Left colon (tissue), 2 donors: ENCODE results near the gene CTNNB1. TPM values are rescaled to one million over a fixed set of nuclear protein-coding genes. Genes with fewer than 3 reads are reported as not detected.

Source experiments
- ATAC-seq: fragments of 200-7000 bp; cut with Tn5 transposase; one replicate; pipeline ENCODE4 v1.9.1; 2020; ENCODE audit warnings: mild to moderate bottlenecking, moderate library complexity
- DNase-seq, 2 donors: peaks; one replicate each; pipeline ENCODE4 v3.0.0-alpha.2; 2020
- intact Hi-C, 2 donors: fragments of 100-400 bp; cut with DNase I in 1 of 2; cut with micrococcal nuclease in 1 of 2; formaldehyde crosslinking; loops; one replicate each; pipeline versions ENCODE4 v1.11.2 to v1.14.0; 2022; cut with DNase I, micrococcal nuclease
- long read RNA-seq: library from polyadenylated mRNA; unstranded; transcript quantifications from one replicate; pipeline ENCODE4 v2.0.0, GENCODE V29; 2021
- total RNA-seq, 2 donors: library from RNA; stranded (reverse); fragmentation: NEBNext Ultra II Directional; extraction: Animal tissue kit (Norgen Biotek cat#: 25700); gene quantifications; one replicate each; pipeline ENCODE4 v1.2.1, GENCODE V29; 2021
- donor health status: DM: no; HTN: no; CAD: no.
- donor health status: DM: yes; HTN: yes; CAD: no.

Gene CTNNB1
- total RNA-seq = 100 to 1,000 TPM; 320 to 430 TPM
- long read RNA-seq, full-length matches to known transcripts = 41 of 65 reads
- long read RNA-seq, partial matches to known transcripts = 20 of 65 reads
- long read RNA-seq, other reads (novel, unspliced or antisense) = 4 of 65 reads

GRCh38 chr3:41198950-41199865 is at the start of gene CTNNB1:
Gene CTNNB1, plus strand, starts transcription at chr3:41199505. Its CDS starts 24,564 bp downstream, at chr3:41224069.
- ATAC-seq (peak; percentile 86), DNase-seq (peak; percentile 91 to 95)
- intact Hi-C loops = no loop called here

GRCh38 chr3:41155834-41156233 is 43.5 kb upstream of the CTNNB1 start:
- DNase-seq = no peak
- intact Hi-C loops = no loop called here
- no peak for ATAC-seq

- intact Hi-C loops = no loop called here
- DNase-seq (peak; percentile 43 to 67), ATAC-seq (peak; percentile 82)
Measured at GRCh38 chr3:41158947-41159346, 40.4 kb upstream of the CTNNB1 start.

DNA sequence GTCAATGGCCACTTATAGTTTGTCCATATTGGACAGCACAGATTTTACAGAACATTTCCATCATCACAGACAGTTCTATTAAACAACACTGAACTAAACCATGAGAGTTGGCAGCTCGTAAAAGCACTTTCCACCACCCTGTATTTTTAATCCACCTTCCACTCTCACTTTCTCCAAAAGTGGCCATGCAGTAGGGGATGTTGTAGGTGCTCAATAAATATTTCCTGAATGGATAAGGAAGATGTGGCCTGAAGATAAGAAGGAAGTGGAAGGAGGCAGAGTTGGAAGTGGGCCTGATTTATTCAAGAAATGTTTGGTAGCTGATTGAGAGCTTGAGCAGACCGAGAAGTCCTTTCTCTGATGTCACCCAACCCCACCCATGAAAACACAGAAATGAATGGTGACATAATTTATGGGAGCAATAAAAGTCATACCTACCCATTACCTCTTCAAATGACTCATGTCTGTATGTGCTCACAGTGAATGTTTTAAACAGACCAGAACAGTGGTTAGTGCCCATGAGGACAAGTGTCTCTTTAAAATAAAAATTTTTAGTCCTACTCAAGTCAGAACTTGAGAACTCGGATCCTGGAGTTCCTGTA is 39.6 kb upstream of the CTNNB1 start:
- DNase-seq (peak; percentile 22 to 48), ATAC-seq (peak; percentile 87)
- intact Hi-C loops = no loop called here

DNA sequence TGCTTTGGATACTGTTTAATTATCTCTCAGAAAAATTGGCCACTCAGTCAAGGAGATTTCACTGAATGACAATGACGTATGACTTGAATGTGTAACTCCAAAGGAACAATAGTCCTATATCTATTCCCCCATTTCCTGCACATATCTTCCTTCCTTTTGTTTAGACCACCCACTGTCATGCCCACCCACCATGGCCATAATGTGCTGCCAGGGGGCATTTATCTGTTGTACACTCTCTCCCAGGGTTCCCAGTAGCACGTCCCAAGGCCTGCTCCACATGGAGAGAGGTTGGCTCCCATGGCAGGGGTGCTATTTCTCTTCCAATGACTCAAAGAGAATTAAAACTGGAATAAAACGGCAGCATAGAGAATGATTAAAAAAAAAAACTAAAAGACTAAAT is 36.8 kb upstream of the CTNNB1 start:
- intact Hi-C loops = no loop called here
- DNase-seq (no peak), ATAC-seq (no peak)

DNA sequence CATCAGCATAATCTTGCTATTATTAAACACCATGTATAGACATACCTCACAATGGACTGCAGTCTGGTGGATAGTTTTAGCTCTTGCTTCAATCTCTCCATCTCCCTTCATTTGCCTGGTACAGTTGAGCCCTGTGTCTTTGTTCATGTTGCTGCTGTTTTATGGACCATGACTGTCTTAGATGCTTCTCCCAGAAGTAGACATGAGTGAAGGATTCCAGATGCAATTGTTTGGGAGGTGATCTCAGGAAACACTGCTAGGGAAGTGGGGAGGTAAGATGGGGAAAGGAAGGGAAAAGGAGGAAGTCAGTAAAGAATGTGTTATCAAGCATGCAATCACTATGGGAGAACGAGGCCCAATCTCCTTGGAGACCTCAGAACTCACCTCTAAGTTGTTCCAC is 36.3 kb upstream of the CTNNB1 start:
- DNase-seq = no peak
- intact Hi-C loops = no loop called here
- ATAC-seq = no peak

DNA sequence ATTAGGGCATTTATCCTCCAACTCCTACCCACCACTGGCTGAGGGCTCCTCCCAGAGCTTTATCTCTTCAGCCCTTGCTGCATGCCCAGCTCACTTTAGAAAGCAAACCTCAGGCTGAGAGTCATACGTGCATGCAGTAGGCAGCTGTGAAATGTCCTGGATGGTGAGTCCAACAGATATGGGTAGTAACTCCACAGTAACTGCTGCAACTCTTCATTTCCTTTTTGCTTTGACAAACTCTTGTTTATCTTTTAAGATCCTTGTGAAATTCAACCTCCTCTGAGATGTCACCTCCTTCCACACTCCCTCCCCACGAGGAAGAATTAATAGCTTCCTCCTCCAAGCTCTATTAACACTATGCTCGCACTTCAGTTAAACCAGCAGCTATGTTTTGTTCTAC is 35.9 kb upstream of the CTNNB1 start:
- intact Hi-C loops = no loop called here
- no peak for DNase-seq
- ATAC-seq = no peak

DNA sequence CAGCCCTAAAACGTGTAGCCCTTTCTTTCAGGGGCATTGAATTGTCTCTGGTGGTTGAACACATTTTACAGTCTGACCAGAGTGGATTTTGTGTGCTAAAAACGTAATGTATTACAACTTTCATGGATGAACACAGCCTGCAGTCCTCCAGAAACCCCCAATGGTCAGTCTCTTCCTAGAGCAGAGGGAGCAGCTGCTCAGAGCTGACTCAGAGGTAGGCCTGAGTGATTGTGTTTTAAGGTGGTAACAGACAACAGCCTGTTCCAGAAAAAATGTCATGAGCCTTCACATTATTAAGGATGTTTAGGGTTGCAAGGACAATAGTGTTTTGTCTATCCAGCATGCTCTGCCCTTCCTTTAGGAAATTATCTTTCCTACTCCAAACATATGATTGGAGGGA is 34.5 kb upstream of the CTNNB1 start:
- ATAC-seq (no peak), DNase-seq (no peak)
- intact Hi-C loops = no loop called here

DNA sequence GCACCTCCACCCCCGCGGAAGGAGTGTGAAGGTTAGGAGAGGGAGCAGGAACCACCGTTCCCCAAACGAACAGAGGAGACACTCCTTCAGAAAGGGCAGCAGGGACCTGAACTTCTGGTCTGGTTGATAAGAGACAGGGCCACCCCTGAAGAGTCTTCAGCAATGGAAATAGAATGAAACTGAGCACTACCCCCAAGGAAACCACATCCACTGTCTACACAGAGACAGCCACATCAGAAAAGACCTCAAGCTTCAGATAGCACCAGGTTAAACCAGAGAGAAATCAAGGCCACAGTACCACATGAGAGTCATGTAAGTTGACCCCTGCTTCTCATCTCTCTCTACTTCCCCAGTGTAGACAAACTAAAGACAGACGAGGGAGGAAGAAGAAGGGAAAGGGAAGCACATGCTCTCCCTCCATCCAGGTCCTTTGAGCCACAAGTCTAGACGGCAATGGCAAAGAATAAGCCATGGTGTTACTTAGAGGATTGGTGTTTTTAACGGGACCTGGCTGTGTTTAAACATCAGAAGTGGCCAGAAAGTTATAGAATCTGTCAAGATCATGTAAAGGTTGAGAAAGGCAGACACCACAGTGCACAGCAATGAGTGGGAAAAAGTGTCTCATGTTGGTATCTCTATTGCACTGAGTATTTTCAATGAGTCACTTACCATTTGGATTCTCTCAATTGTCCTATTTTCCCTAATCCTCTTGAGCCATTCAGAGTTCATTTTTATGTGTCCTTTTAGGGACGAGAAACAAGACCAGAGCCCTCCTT is 31.4 kb upstream of the CTNNB1 start:
- intact Hi-C loops = no loop called here
- no peak for ATAC-seq
- no peak for DNase-seq

DNA sequence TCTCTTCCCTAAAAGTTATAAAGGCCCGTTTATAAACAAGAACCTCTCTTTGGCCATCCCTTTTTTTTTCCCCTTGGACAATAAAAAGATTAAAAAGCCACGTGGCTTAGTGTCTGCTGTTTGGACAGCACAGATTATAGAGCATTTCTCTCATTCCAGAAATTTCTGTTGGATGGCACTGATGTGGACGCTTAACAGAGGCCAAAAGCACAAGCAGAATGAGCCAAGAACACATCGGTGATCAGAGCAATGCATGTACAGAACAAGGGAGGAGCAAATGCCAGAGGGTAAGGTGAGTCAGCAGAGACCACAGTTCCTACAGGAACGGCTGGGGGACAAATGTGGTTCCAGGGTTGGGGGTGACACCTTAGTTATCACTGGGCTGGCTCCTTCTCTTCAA is 30.3 kb upstream of the CTNNB1 start:
- DNase-seq (no peak), ATAC-seq (no peak)
- intact Hi-C loops = no loop called here

DNA sequence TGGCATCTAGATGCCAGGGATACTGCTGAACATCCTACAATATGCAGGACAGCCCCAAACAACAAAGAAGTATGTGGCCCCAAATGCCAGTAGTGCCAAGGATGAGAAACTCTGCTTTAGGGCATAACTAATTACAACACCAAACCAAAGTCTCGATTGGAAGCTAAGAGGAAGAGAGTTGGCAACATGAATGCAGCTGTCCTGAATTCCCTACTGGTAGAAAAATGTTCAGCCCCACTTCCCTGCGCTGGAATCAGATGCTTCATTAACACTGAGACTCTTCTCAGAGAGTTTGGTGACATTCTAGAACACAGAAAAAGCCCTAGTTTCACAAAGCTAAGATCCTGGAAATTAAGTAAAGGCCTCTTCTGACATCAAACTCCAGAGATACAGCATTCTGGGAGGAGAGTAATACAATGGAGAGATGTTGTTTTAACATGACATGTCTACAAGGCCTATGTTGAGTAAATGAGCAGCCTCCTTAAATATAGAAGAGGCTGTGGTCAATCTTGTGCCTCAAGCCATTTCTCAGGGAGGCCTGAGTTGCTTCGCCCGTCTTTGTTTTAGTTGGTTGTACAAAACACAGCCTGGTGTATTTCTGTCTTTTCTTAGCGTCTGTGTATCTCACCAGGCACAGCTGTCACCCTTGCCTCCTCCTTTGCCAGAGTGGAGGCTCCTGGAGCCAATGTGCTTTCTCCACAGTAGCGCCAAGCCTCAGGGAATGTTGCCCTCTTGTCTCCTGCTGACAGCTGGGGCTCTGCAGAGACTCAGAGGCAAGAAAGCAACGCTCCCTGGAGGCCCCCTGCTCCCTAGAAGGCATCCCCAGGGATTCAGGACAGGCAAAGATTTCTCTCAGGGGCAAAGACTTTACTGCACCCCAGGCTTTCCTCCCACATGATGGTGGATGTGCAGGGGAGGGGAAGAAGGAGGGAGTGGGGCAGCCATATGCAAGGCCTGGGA is 25.1 kb upstream of the CTNNB1 start:
- intact Hi-C loops = no loop called here
- DNase-seq (peak in 1 of 2 donors; percentile 45), ATAC-seq (no peak)

DNA sequence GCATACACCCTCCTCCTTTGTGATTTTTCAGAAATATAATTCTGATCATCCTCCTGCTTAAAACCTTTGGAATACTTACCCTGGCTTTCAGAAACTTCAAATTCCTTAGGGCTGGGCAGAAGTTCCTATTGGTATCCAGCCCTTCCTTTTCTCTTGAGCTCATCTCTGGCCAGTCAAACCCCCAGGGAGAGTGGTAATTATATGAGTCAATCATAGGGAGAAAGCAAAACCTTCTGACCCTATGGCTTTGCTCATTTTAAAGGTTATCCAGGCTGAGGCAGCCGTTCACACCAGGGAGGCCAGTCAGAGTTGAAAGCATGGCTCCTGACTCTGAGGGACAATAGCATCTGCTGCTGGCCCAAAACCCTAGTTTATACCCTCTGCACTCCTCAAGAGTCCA is 23.9 kb upstream of the CTNNB1 start:
- intact Hi-C loops = no loop called here
- no peak for DNase-seq
- ATAC-seq = no peak

DNA sequence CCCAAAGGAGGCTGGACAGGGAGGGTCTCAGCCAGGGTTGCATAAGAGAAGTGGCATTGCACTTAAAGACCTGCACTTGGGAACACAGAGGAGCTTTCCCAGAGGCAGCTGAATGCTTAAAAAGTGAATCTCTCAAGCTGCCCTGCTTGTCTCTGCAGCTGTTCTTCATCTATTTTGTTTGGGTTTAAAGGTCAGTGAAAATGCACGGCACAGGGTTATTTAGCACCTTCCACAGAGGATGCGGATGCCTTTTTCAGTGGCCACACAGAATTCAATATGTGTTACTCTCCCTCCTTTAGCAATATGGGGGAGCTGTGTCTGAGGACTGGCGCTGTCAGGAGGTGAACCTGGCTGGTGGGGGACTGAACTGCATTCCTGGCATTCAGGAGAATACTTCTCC is 22.7 kb upstream of the CTNNB1 start:
- no peak for DNase-seq
- intact Hi-C loops = no loop called here
- peak; percentile 62 for ATAC-seq

DNA sequence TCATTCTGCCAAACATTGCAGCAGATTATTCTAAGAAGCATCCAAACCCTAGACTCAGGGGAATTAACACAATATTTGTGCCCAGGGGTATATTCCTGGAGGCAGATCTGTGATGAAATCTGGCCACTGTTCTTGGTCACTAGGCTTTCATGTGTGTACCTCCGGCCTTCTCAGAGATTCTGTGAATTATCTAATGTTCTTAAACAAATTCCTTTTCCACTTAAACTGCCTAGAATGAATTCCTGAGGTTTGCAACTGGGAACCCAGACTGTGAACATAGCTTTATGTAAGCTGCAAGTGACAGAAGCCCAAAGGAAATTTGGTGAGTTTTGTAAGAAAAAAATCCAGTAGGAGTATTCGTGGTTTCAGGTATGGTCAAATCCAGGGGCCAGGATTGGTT is 20.7 kb upstream of the CTNNB1 start:
- DNase-seq = no peak
- intact Hi-C loops = no loop called here
- ATAC-seq = no peak

DNA sequence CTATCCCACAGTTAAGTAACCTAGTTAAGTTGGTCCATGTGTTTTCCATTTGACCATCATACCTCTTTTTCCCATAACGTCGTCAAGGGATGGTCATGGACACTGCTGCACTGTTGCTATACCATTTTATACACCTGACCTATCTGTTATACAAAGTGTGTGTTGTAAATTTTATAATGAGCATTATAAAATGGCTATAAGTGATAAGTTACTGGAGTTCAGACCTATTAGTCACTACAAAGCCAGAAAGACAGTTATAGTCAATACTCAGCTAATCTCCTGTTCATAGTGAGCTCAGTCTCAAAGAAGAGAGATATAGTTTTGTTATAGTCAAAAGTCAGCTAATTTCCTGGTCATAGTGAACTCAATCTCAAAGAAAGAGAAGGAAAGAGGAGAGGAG is 18.9 kb upstream of the CTNNB1 start:
- intact Hi-C loops = no loop called here
- DNase-seq (no peak), ATAC-seq (peak; percentile 72)

- intact Hi-C loops = no loop called here
- ATAC-seq (no peak), DNase-seq (no peak)
Measured at GRCh38 chr3:41182504-41183059, 16.7 kb upstream of the CTNNB1 start.

DNA sequence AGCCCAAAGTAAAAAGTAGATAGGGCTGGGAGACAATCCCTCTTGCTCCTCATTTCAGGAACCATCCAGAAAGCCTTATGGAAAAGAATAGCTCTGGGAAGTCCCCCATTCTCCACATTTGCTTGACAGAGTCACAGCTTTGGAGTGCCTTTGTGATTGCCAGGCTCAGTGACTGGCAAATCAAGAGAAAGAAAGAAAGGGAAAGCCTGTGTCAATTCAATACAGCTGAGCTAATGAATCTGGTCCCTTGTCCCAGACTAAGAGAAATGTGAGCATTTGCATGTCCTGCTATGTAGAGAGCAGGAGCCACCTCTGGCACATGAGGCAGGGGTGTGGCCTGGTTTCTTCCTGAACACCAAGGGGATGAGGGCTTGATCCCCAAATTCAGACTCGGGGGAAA is 14.9 kb upstream of the CTNNB1 start:
- intact Hi-C loops = no loop called here
- ATAC-seq (no peak), DNase-seq (no peak)

- intact Hi-C loops = no loop called here
- DNase-seq = no peak
- ATAC-seq = no peak
Measured at GRCh38 chr3:41186297-41186696, 13.0 kb upstream of the CTNNB1 start.
